Measurements from ENCODE around the gene ARHGAP15. TPM values are rescaled to one million over a fixed set of nuclear protein-coding genes. Genes with fewer than 3 reads are reported as not detected.
A peak's percentile ranks its signal among the peaks of the same experiment; 100 is the strongest.

Gene ARHGAP15
- polyA plus RNA-seq, 1 donor = 16.4 TPM

- H3K4me1 ChIP-seq (ENCODE audit: control insufficient read depth, insufficient read depth, low read length) = peaks cover 13% of the 10 kb centered on the region
- H3K9me3 ChIP-seq (ENCODE audit: control insufficient read depth, low read depth, low read length) = no peaks in the 10 kb centered on the region
- peaks cover under 1% of the 10 kb centered on the region for H3K27me3 ChIP-seq (ENCODE audit: control insufficient read depth, insufficient read depth, low read length)
- no peak overlapping the region for H3K27ac ChIP-seq (ENCODE audit: low read length)
- DNase-seq = no peak
- H3K36me3 ChIP-seq (ENCODE audit: control insufficient read depth, insufficient read depth, low read length) = no peaks in the 10 kb centered on the region
- no peak overlapping the region for H3K4me3 ChIP-seq (ENCODE audit: low read length)
Measured at GRCh38 chr2:143608758-143609157, 479.5 kb downstream of the ARHGAP15 start.

GRCh38 chr2:143611336-143611735 lies 482.1 kb downstream of the ARHGAP15 start:
- no peak overlapping the region for H3K4me3 ChIP-seq (ENCODE audit: low read length)
- no peak overlapping the region for H3K27ac ChIP-seq (ENCODE audit: low read length)
- H3K9me3 ChIP-seq (ENCODE audit: control insufficient read depth, low read depth, low read length) = no peaks in the 10 kb centered on the region
- 89% methylated on average over 3 of the region's 4 CpGs for WGBS (ENCODE audit: insufficient coverage, low lambda C conversion rate)
- peaks cover 3% of the 10 kb centered on the region for H3K27me3 ChIP-seq (ENCODE audit: control insufficient read depth, insufficient read depth, low read length)
- no peaks in the 10 kb centered on the region for H3K36me3 ChIP-seq (ENCODE audit: control insufficient read depth, insufficient read depth, low read length)
- peaks cover 13% of the 10 kb centered on the region for H3K4me1 ChIP-seq (ENCODE audit: control insufficient read depth, insufficient read depth, low read length)
- no peak for DNase-seq

GRCh38 chr2:143615562-143615961 lies 486.3 kb downstream of the ARHGAP15 start:
- Histone ChIP-seq H3K9me3 (ENCODE audit: control insufficient read depth, low read depth, low read length) (no peaks in the 10 kb centered on the region), H3K4me1 (ENCODE audit: control insufficient read depth, insufficient read depth, low read length) (no peaks in the 10 kb centered on the region), H3K27me3 (ENCODE audit: control insufficient read depth, insufficient read depth, low read length) (peaks cover 3% of the 10 kb centered on the region), H3K4me3 (ENCODE audit: low read length) (no peak overlapping the region), H3K27ac (ENCODE audit: low read length) (no peak overlapping the region), H3K36me3 (ENCODE audit: control insufficient read depth, insufficient read depth, low read length) (no peaks in the 10 kb centered on the region)
- no peak for DNase-seq
- WGBS (ENCODE audit: insufficient coverage, low lambda C conversion rate) = 82% methylated on average over 2 of the region's 4 CpGs

- no peaks in the 10 kb centered on the region for H3K9me3 ChIP-seq (ENCODE audit: control insufficient read depth, low read depth, low read length)
- H3K27ac ChIP-seq (ENCODE audit: low read length) = no peak overlapping the region
- DNase-seq = no peak
- no peaks in the 10 kb centered on the region for H3K36me3 ChIP-seq (ENCODE audit: control insufficient read depth, insufficient read depth, low read length)
- H3K4me3 ChIP-seq (ENCODE audit: low read length) = no peak overlapping the region
- H3K4me1 ChIP-seq (ENCODE audit: control insufficient read depth, insufficient read depth, low read length) = no peaks in the 10 kb centered on the region
- peaks cover 3% of the 10 kb centered on the region for H3K27me3 ChIP-seq (ENCODE audit: control insufficient read depth, insufficient read depth, low read length)
- 90% methylated on average over 4 of the region's 6 CpGs for WGBS (ENCODE audit: insufficient coverage, low lambda C conversion rate)
Measured at GRCh38 chr2:143616452-143616851, 487.2 kb downstream of the ARHGAP15 start.

GRCh38 chr2:143617803-143618415 lies 488.7 kb downstream of the ARHGAP15 start:
- Histone ChIP-seq H3K4me1 (ENCODE audit: control insufficient read depth, insufficient read depth, low read length) (no peaks in the 10 kb centered on the region), H3K27ac (ENCODE audit: low read length) (no peak overlapping the region), H3K9me3 (ENCODE audit: control insufficient read depth, low read depth, low read length) (no peaks in the 10 kb centered on the region), H3K36me3 (ENCODE audit: control insufficient read depth, insufficient read depth, low read length) (no peaks in the 10 kb centered on the region), H3K27me3 (ENCODE audit: control insufficient read depth, insufficient read depth, low read length) (peaks cover 3% of the 10 kb centered on the region), H3K4me3 (ENCODE audit: low read length) (no peak overlapping the region)
- WGBS (ENCODE audit: insufficient coverage, low lambda C conversion rate) = 100% methylated on average over 1 of the region's 2 CpGs
- DNase-seq = no peak

GRCh38 chr2:143622106-143622505 lies 492.9 kb downstream of the ARHGAP15 start:
- no peak overlapping the region for H3K4me3 ChIP-seq (ENCODE audit: low read length)
- no peaks in the 10 kb centered on the region for H3K9me3 ChIP-seq (ENCODE audit: control insufficient read depth, low read depth, low read length)
- no peak for DNase-seq
- no peak overlapping the region for H3K27ac ChIP-seq (ENCODE audit: low read length)
- no peaks in the 10 kb centered on the region for H3K4me1 ChIP-seq (ENCODE audit: control insufficient read depth, insufficient read depth, low read length)
- no CpG with 5 or more reads among the region's 2 CpGs for WGBS (ENCODE audit: insufficient coverage, low lambda C conversion rate)
- no peaks in the 10 kb centered on the region for H3K36me3 ChIP-seq (ENCODE audit: control insufficient read depth, insufficient read depth, low read length)
- no peaks in the 10 kb centered on the region for H3K27me3 ChIP-seq (ENCODE audit: control insufficient read depth, insufficient read depth, low read length)

GRCh38 chr2:143623231-143623908 lies 494.2 kb downstream of the ARHGAP15 start:
- DNase-seq = no peak
- H3K4me3 ChIP-seq (ENCODE audit: low read length) = no peak overlapping the region
- no peaks in the 10 kb centered on the region for H3K4me1 ChIP-seq (ENCODE audit: control insufficient read depth, insufficient read depth, low read length)
- H3K9me3 ChIP-seq (ENCODE audit: control insufficient read depth, low read depth, low read length) = no peaks in the 10 kb centered on the region
- 100% methylated on average over 1 of the region's 6 CpGs for WGBS (ENCODE audit: insufficient coverage, low lambda C conversion rate)
- H3K27ac ChIP-seq (ENCODE audit: low read length) = no peak overlapping the region
- no peaks in the 10 kb centered on the region for H3K36me3 ChIP-seq (ENCODE audit: control insufficient read depth, insufficient read depth, low read length)
- no peaks in the 10 kb centered on the region for H3K27me3 ChIP-seq (ENCODE audit: control insufficient read depth, insufficient read depth, low read length)

- Histone ChIP-seq H3K27me3 (ENCODE audit: control insufficient read depth, insufficient read depth, low read length) (no peaks in the 10 kb centered on the region), H3K4me3 (ENCODE audit: low read length) (no peak overlapping the region), H3K36me3 (ENCODE audit: control insufficient read depth, insufficient read depth, low read length) (no peaks in the 10 kb centered on the region), H3K27ac (ENCODE audit: low read length) (no peak overlapping the region), H3K9me3 (ENCODE audit: control insufficient read depth, low read depth, low read length) (no peaks in the 10 kb centered on the region), H3K4me1 (ENCODE audit: control insufficient read depth, insufficient read depth, low read length) (no peaks in the 10 kb centered on the region)
- DNase-seq = no peak
- 100% methylated on average over 1 of the region's 8 CpGs for WGBS (ENCODE audit: insufficient coverage, low lambda C conversion rate)
Measured at GRCh38 chr2:143623909-143624260, 494.7 kb downstream of the ARHGAP15 start.

GRCh38 chr2:143629340-143629739 lies 500.1 kb downstream of the ARHGAP15 start:
- DNase-seq = peak; percentile 19 to 64

GRCh38 chr2:143632751-143633374 lies 503.6 kb downstream of the ARHGAP15 start:
- Histone ChIP-seq H3K27me3 (ENCODE audit: control insufficient read depth, insufficient read depth, low read length) (no peaks in the 10 kb centered on the region), H3K9me3 (ENCODE audit: control insufficient read depth, low read depth, low read length) (no peaks in the 10 kb centered on the region), H3K4me3 (ENCODE audit: low read length) (no peak overlapping the region), H3K36me3 (ENCODE audit: control insufficient read depth, insufficient read depth, low read length) (no peaks in the 10 kb centered on the region), H3K27ac (ENCODE audit: low read length) (no peak overlapping the region), H3K4me1 (ENCODE audit: control insufficient read depth, insufficient read depth, low read length) (no peaks in the 10 kb centered on the region)
- no peak for DNase-seq
- WGBS (ENCODE audit: insufficient coverage, low lambda C conversion rate) = no CpG with 5 or more reads among the region's 3 CpGs

More at GRCh38 chr2:143629340-143629739, 500.1 kb downstream of the ARHGAP15 start:
- Histone ChIP-seq H3K27me3 (ENCODE audit: control insufficient read depth, insufficient read depth, low read length) (no peaks in the 10 kb centered on the region), H3K4me1 (ENCODE audit: control insufficient read depth, insufficient read depth, low read length) (no peaks in the 10 kb centered on the region), H3K36me3 (ENCODE audit: control insufficient read depth, insufficient read depth, low read length) (no peaks in the 10 kb centered on the region), H3K9me3 (ENCODE audit: control insufficient read depth, low read depth, low read length) (no peaks in the 10 kb centered on the region), H3K27ac (ENCODE audit: low read length) (no peak overlapping the region), H3K4me3 (ENCODE audit: low read length) (no peak overlapping the region)

- Histone ChIP-seq H3K27me3 (ENCODE audit: control insufficient read depth, insufficient read depth, low read length) (no peaks in the 10 kb centered on the region), H3K9me3 (ENCODE audit: control insufficient read depth, low read depth, low read length) (no peaks in the 10 kb centered on the region), H3K36me3 (ENCODE audit: control insufficient read depth, insufficient read depth, low read length) (no peaks in the 10 kb centered on the region), H3K4me1 (ENCODE audit: control insufficient read depth, insufficient read depth, low read length) (no peaks in the 10 kb centered on the region), H3K27ac (ENCODE audit: low read length) (no peak overlapping the region), H3K4me3 (ENCODE audit: low read length) (no peak overlapping the region)
- no peak for DNase-seq
- no CpG with 5 or more reads among the region's 2 CpGs for WGBS (ENCODE audit: insufficient coverage, low lambda C conversion rate)
Measured at GRCh38 chr2:143633419-143633818, 504.2 kb downstream of the ARHGAP15 start.

Data from large intestine (tissue), 3 donors.